ENCODE data around the gene HSD17B12.

DNA sequence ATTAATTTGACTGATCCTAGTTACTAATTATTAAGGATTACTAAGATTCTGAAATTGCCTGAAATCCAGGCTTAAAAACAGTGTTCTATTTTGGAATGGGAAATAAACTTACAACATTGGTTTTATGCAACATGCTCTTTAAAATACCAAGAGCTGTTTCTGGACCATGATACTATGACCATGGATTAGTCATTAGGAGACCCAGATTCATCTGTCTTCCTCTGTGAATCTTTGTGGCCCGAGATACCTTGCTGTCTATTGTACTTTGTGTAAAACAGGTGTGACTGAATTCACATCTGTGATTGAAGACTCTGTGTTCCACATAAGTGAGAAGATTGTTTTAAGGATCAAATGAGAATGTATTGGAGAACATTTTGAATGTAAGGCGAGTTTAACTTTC, 98.8 kb downstream of the HSD17B12 start:
- TF ChIP-seq POLR2A (IDR thresholded peaks at IDR 0.05; ENCODE audit: low read depth, low read length) (no peak), CTCF (conservative IDR thresholded peaks at IDR 0.05; ENCODE audit: low read depth, low read length) (no peak)

All from IMR-90 (cell line).